Heart left ventricle (tissue), 16 donors: ENCODE data around the gene DAND5. TPM values are rescaled to one million over a fixed set of nuclear protein-coding genes. Genes with fewer than 3 reads are reported as not detected.

Experiments used
- ATAC-seq, 4 donors: fragments of 200-7000 bp; cut with Tn5 transposase; one replicate each; pipeline ENCODE4 v1.9.1; 2020 to 2022; ENCODE audit warnings: moderate library complexity in 4 of 4, mild to moderate bottlenecking in 3 of 4, moderate number of reproducible peaks in 1 of 4
- DNase-seq, 5 donors: peaks; one replicate each; pipeline ENCODE4 v3.0.0-alpha.2; 2020
- H3K27ac ChIP-seq, 12 donors: fragments of 200-600 bp; sonication (generic) in 4 of 12; one replicate each; pipeline versions ENCODE4 v1.5.0 to v1.8.0; 2016 to 2022; ENCODE audit warnings: mild to moderate bottlenecking in 2 of 12
- H3K27me3 ChIP-seq, 9 donors: fragments of 200-600 bp; sonication (generic) in 2 of 9; one replicate each; pipeline versions ENCODE4 v1.5.1 to v1.8.0; 2016 to 2022; ENCODE audit warnings: mild to moderate bottlenecking in 3 of 9
- H3K36me3 ChIP-seq, 9 donors: fragments of 200-600 bp; sonication (generic) in 2 of 9; one replicate each; pipeline versions ENCODE4 v1.5.0 to v1.8.0; 2018 to 2022; ENCODE audit warnings: mild to moderate bottlenecking in 2 of 9
- H3K4me1 ChIP-seq, 12 donors: fragments of 200-600 bp; sonication (generic) in 4 of 12; one replicate each; pipeline versions ENCODE4 v1.5.0 to v1.8.0; 2016 to 2022; ENCODE audit warnings: mild to moderate bottlenecking in 3 of 12
- H3K4me3 ChIP-seq, 12 donors: fragments of 200-600 bp; sonication (generic) in 4 of 12; one replicate each; pipeline versions ENCODE4 v1.5.0 to v1.8.0; 2017 to 2022; ENCODE audit warnings: mild to moderate bottlenecking in 9 of 12, moderate library complexity in 4 of 12
- H3K9me3 ChIP-seq, 12 donors: fragments of 200-600 bp; sonication (generic) in 4 of 12; one replicate each; pipeline versions ENCODE4 v1.5.0 to v1.8.0; 2016 to 2022; ENCODE audit warnings: mild to moderate bottlenecking in 1 of 12
- CTCF ChIP-seq, 12 donors: fragments of 200-600 bp; sonication (generic) in 4 of 12; IDR thresholded peaks; one replicate each; pipeline versions ENCODE4 v1.5.0 to v1.8.0; 2018 to 2022; ENCODE audit warnings: antibody characterized with exemption in 12 of 12, mild to moderate bottlenecking in 5 of 12
- POLR2A ChIP-seq, 2 donors: fragments of 450-650 bp; IDR thresholded peaks; one replicate each; pipeline ENCODE4 v1.6.1; 2017; ENCODE audit warnings: antibody characterized with exemption in 2 of 2, mild to moderate bottlenecking in 2 of 2, moderate library complexity in 2 of 2
- WGBS, 4 donors: extraction: QIAGEN DNeasy Blood & Tissue Kit in 2 of 4; methylation state at CpG; one replicate each; pipeline versions ENCODE4 v1.1.5 to v1.1.7; 2013 to 2018; 5-methylcytosine and 5-hydroxymethylcytosine counted together
- intact Hi-C, 10 donors: fragments of 100-400 bp; cut with DNase I; formaldehyde crosslinking; loops; one replicate each; pipeline versions ENCODE4 v1.11.1 to v1.14.2; 2022
- polyA plus RNA-seq, 2 donors: library from polyadenylated mRNA; stranded (reverse); fragments of 200-250 nt; gene quantifications; one replicate each; pipeline ENCODE4 v1.2.3, GENCODE V29; 2013
- total RNA-seq, 9 donors: library from RNA; depleted of rRNA in 2 of 9; stranded (reverse); fragments of >200 nt in 2 of 9; fragmentation: NEBNext Ultra II Directional in 3 of 9; extraction: Animal tissue kit (Norgen Biotek cat#: 25700) in 3 of 9; gene quantifications; one replicate each; pipeline versions ENCODE4 v1.1.0 to v1.2.4, GENCODE V29; 2016 to 2023
- donor health status: ischemic (EF 13 %, LVEDD 7.1; RV severe dilation, severe dysfunction).
- donor health status: healthy with polysubstance abuse.
- donor health status: DM: no; HTN: yes; CAD: no.
- donor health status: DM: no; HTN: no; CAD: no.
- donor health status: ischemic (EF 25% LVEDD 6.9; RV normal size, moderate dysfunction).
- donor health status: ischemic (EF 25% LVEDD 5.7; RV mildly dilated, moderate dysfunction).
- donor health status: healthy.
- donor health status: DM: yes; HTN: yes; CAD: no.
- donor health status: ischemic (EF 35%, LVEDD 5.7; RV mildly dilated, moderate dysfunction).
- donor health status: nonischemic (EF 11% LVEDD 7.7; RV severe dilation, severe dysfunction).
- donor health status: DM: yes; HTN: yes; CAD: no.
- donor health status: PGD.
- donor health status: ischemic (EF 29% LVEDD 5.4; RV normal size, mild dysfunction).
- donor health status: nonischemic (EF 23%, LVEDD 6.1; RV moderate dilation, normal function).

DAND5 gene
- total and polyA plus RNA-seq, 11 donors: 1.4 to 13.6 (median 8.4) TPM

GRCh38 chr19:12995596-12996405, 26.4 kb downstream of the DAND5 start:
- intact Hi-C loops: loop anchor here in 6 of 10 donors (2.0 to 5.0 kb wide), 4 partner anchors 36 to 66 kb away; no protein-coding TSS in a partner anchor
- peak in 3 of 4 donors; percentile 10 to 37 (median 18) for ATAC-seq
- peak overlapping the region; percentile 72 to 90 (median 80) for H3K4me3 ChIP-seq
- TF ChIP-seq POLR2A (IDR thresholded peaks at IDR 0.05): no peak
- TF ChIP-seq CTCF (IDR thresholded peaks at IDR 0.05): no peak
- no peaks in the 10 kb centered on the region for H3K9me3 ChIP-seq
- peaks cover 0 to 31% (median 18%) of the 10 kb centered on the region in 12 donors for H3K4me1 ChIP-seq
- peak in 3 of 5 donors; percentile 46 to 65 (median 57) for DNase-seq
- H3K27ac ChIP-seq: peak overlapping the region; percentile 53 to 97 (median 88)
- 0 to 1% (median 0%) methylated on average over 20 to 129 of the region's 129 CpGs for WGBS, 4 donors
- H3K36me3 ChIP-seq: peaks cover 0 to 17% (median 6%) of the 10 kb centered on the region in 9 donors
- peaks cover 0 to 5% (median 0%) of the 10 kb centered on the region in 9 donors for H3K27me3 ChIP-seq

- 6 to 21% (median 15%) methylated on average over 3 to 52 of the region's 52 CpGs for WGBS, 4 donors
- intact Hi-C loops: loop anchor here in 6 of 10 donors (5.0 kb wide), 3 partner anchors 36 to 66 kb away; no protein-coding TSS in a partner anchor
- no peaks in the 10 kb centered on the region for H3K9me3 ChIP-seq
- peaks cover 0 to 5% (median 0%) of the 10 kb centered on the region in 9 donors for H3K27me3 ChIP-seq
- H3K4me1 ChIP-seq: peaks cover 0 to 39% (median 21%) of the 10 kb centered on the region in 12 donors
- H3K4me3 ChIP-seq: peak overlapping the region; percentile 72 to 90 (median 80)
- peak; percentile 28 to 67 (median 60) for ATAC-seq
- peak in 4 of 5 donors; percentile 55 to 76 (median 60) for DNase-seq
- peak overlapping the region; percentile 53 to 97 (median 88) for H3K27ac ChIP-seq
- TF ChIP-seq POLR2A (IDR thresholded peaks at IDR 0.05) (no peak), CTCF (IDR thresholded peaks at IDR 0.05) (peak in 3 of 12 donors; percentile 24 to 31 (median 28))
- H3K36me3 ChIP-seq: peaks cover 0 to 17% (median 6%) of the 10 kb centered on the region in 9 donors
These were observed 27.2 kb downstream of the DAND5 start for GRCh38 chr19:12996406-12997094.

GRCh38 chr19:12997179-12997966, 28.0 kb downstream of the DAND5 start:
- peak overlapping the region in 11 of 12 donors; percentile 72 to 90 (median 81) for H3K4me3 ChIP-seq
- peak overlapping the region in 10 of 12 donors; percentile 53 to 97 (median 90) for H3K27ac ChIP-seq
- H3K9me3 ChIP-seq: no peaks in the 10 kb centered on the region
- ATAC-seq: no peak
- H3K27me3 ChIP-seq: peaks cover 0 to 5% (median 0%) of the 10 kb centered on the region in 9 donors
- H3K4me1 ChIP-seq: peaks cover 0 to 47% (median 24%) of the 10 kb centered on the region in 12 donors
- TF ChIP-seq CTCF (IDR thresholded peaks at IDR 0.05) (no peak), POLR2A (IDR thresholded peaks at IDR 0.05) (no peak)
- H3K36me3 ChIP-seq: peaks cover 0 to 17% (median 6%) of the 10 kb centered on the region in 9 donors
- DNase-seq: no peak
- intact Hi-C loops: loop anchor here in 6 of 10 donors (5.0 kb wide), 3 partner anchors 35 to 65 kb away; no protein-coding TSS in a partner anchor
- WGBS, 4 donors: 86 to 94% (median 89%) methylated on average over 19 to 25 of the region's 25 CpGs
